Left ventricle myocardium inferior (tissue), 1 donor: ENCODE results near the gene DRAM2. TPM values are rescaled to one million over a fixed set of nuclear protein-coding genes. Genes with fewer than 3 reads are reported as not detected.

ENCODE experiments used
- DNase-seq: peaks from one replicate; pipeline ENCODE4 v3.0.0-alpha.2; 2020
- H3K27ac ChIP-seq: fragments of 200-600 bp; replicated peaks from 2 replicates; pipeline ENCODE4 v1.8.0; 2021
- H3K27me3 ChIP-seq: fragments of 200-600 bp; 2 replicates; pipeline ENCODE4 v1.8.0; 2021; ENCODE audit warnings: low read depth
- H3K36me3 ChIP-seq: fragments of 200-600 bp; 2 replicates; pipeline ENCODE4 v1.8.0; 2021
- H3K4me1 ChIP-seq: fragments of 200-600 bp; 2 replicates; pipeline ENCODE4 v1.8.0; 2021
- H3K4me3 ChIP-seq: fragments of 200-600 bp; 2 replicates; pipeline ENCODE4 v1.8.0; 2021; ENCODE audit warnings: mild to moderate bottlenecking, moderate library complexity
- H3K9me3 ChIP-seq: fragments of 200-600 bp; replicated peaks from 2 replicates; pipeline ENCODE4 v1.8.0; 2021
- intact Hi-C: fragments of 100-400 bp; cut with micrococcal nuclease; formaldehyde crosslinking; loops from one replicate; pipeline ENCODE4 v1.11.0; 2022
- total RNA-seq: library from RNA; stranded (reverse); fragmentation: NEBNext Ultra II Directional; extraction: Animal tissue kit (Norgen Biotek cat#: 25700); gene quantifications from one replicate; pipeline ENCODE4 v1.2.1, GENCODE V29; 2021
- TF ChIP-seq, protein P1 (sequence below): fragments of 200-600 bp; IDR thresholded peaks from 2 replicates; pipeline ENCODE4 v1.8.0; 2021; ENCODE audit warnings: antibody characterized with exemption, mild to moderate bottlenecking, borderline replicate concordance
- donor health status: DM: no; HTN: yes; CAD: no; lungs with severe emphysema.

The DRAM2 gene
- total RNA-seq, 1 donor from 2014 or later: 33.0 TPM

DNA sequence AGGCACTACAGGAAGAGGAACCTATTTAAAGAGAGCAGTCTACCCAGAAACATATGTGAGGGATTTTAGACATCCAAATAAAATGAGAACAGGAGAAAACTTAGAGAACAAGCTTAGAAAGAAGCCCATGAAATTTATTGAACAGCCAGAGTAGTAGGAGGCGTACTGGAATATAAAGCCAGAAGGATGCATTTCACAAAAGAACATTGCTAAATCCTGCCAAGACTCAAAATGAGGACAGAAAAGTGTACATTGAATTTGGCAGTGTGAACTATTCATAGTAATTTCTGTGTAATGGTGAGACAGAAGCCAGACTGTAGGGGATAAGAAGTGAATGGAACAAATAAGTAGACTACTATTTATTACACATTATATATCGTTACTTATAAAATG lies 22.6 kb upstream of the DRAM2 start:
- Histone ChIP-seq H3K27ac (no peak overlapping the region), H3K9me3 (no peaks in the 10 kb centered on the region), H3K4me3 (no peak overlapping the region), H3K4me1 (peaks cover 19% of the 10 kb centered on the region), H3K27me3 (no peaks in the 10 kb centered on the region), H3K36me3 (peaks cover 47% of the 10 kb centered on the region)
- intact Hi-C loops: no loop called here
- no peak for DNase-seq
- TF ChIP-seq, protein P1, sequence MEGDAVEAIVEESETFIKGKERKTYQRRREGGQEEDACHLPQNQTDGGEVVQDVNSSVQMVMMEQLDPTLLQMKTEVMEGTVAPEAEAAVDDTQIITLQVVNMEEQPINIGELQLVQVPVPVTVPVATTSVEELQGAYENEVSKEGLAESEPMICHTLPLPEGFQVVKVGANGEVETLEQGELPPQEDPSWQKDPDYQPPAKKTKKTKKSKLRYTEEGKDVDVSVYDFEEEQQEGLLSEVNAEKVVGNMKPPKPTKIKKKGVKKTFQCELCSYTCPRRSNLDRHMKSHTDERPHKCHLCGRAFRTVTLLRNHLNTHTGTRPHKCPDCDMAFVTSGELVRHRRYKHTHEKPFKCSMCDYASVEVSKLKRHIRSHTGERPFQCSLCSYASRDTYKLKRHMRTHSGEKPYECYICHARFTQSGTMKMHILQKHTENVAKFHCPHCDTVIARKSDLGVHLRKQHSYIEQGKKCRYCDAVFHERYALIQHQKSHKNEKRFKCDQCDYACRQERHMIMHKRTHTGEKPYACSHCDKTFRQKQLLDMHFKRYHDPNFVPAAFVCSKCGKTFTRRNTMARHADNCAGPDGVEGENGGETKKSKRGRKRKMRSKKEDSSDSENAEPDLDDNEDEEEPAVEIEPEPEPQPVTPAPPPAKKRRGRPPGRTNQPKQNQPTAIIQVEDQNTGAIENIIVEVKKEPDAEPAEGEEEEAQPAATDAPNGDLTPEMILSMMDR: no peak

DNA sequence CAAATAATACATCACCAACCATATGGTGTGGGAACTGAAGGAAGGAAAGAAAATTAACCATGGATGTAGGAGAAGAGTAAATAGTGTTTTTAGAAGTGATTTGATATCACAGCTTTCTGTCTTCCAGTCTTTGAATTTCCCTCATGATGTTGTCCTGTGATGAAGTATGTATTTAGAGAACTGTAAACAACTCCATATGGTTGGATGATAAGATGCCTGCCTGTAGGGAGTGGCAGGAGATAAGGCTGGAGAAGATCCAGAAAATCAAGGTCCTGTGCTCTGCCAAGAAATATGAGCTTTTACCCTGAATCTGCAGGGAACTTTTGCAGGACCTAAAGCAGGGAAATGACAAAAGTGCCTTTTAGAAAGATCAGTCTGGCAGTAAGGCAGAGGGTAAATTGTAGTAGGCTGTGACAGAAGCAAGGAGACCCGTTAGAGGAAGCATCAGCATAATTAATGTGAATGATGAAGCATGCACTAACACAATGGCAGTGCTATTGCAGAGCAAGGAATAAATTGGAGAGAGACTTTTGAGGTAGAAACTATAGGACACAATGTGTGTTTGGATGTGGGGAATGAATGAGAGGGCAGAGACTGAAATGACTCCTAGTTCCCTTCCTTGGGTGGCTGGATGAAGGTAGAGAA lies 22.1 kb upstream of the DRAM2 start:
- Histone ChIP-seq H3K27me3 (no peaks in the 10 kb centered on the region), H3K4me3 (no peak overlapping the region), H3K27ac (no peak overlapping the region), H3K36me3 (peaks cover 43% of the 10 kb centered on the region), H3K4me1 (peaks cover 19% of the 10 kb centered on the region), H3K9me3 (no peaks in the 10 kb centered on the region)
- intact Hi-C loops: no loop called here
- DNase-seq: no peak
- TF ChIP-seq, protein P1: no peak

DNA sequence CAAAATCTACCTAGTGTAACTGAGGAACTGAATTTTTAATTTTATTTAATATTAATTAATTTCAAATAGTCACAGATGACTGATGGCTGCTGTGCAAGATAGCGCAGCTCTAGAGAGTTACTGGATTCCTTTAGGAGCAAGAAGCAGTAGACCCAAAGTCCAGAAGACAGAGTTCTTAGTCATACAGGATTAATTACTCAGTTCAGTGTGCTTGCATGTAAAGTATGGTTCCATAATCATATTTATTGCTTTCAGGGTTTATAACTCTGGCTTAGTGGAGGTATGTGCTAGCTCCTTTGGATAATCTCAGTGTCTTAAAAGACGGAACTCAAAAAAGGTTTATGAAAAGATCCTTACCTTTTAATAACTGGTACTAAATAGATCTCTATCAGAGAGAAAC lies 17.5 kb upstream of the DRAM2 start:
- H3K4me3 ChIP-seq: no peak overlapping the region
- H3K4me1 ChIP-seq: peaks cover 9% of the 10 kb centered on the region
- intact Hi-C loops: no loop called here
- H3K27me3 ChIP-seq: no peaks in the 10 kb centered on the region
- peaks cover 6% of the 10 kb centered on the region for H3K9me3 ChIP-seq
- DNase-seq: no peak
- TF ChIP-seq, protein P1: no peak
- no peak overlapping the region for H3K27ac ChIP-seq
- H3K36me3 ChIP-seq: peaks cover 53% of the 10 kb centered on the region

DNA sequence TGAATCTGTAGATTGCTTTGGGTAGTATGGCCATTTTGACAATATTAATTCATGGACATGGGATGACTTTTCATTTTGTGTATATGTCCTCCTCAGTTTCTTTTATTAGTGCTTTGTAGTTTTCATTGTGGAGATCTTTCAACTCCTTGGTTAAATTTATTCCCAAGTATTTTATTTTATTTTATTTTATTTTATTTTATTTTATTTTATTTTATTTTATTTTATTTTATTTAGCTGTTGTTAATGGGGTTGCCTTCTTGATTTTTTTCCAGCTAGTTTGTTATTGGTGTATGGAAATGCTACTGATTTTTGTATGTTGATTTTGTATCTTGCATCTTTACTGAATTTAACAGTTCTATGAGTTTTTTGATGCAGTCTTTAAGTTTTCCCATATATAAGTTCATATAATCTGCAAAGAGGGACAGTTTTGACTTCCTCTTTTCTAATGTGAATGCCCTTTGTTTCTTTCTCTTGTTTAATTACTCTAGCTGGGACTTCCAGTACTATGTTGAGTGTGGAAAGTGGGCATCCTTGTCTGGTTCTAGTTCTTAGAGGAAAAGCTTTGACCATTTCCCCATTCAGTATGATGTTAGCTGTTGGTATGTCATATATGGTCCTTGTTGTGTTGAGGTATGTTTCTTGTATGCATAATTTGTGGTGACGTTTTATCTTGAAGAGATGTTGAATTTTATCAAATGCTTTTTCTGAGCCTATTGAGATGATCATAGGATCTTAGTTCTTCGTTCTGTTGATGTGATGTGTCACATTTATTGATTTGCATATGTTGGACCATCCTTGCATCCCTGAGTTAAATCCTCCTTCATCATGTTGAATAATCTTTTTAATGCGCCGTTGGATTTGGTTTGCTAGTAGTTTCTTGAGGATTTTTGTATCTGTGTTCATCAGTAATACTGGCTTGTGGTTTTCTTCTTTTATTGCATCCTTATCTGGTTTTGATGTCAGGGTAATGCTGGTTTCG lies 14.4 kb upstream of the DRAM2 start:
- Histone ChIP-seq H3K4me1 (peaks cover 7% of the 10 kb centered on the region), H3K36me3 (peaks cover 58% of the 10 kb centered on the region), H3K4me3 (no peak overlapping the region), H3K27me3 (no peaks in the 10 kb centered on the region), H3K27ac (no peak overlapping the region), H3K9me3 (peaks cover 6% of the 10 kb centered on the region)
- TF ChIP-seq, protein P1: no peak
- intact Hi-C loops: no loop called here
- DNase-seq: no peak

DNA sequence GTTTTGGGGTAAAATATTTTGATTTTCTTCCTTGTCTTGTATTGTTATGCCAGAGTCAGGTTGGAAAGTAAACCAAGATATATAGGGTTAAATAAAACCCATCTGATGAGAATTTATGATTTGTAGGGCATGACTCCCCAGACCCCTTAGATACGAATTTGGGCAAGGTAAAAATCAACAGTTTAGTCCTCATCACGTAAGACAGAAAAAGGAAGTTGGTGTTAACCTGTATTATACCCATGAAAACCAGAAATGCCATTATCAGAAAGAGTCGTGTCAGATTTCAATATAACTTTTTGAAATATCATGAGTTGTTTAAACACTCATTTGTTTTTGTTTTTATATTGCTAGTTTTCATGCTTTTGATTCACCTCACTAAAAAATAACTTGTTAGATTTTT lies 11.9 kb upstream of the DRAM2 start:
- no peak overlapping the region for H3K4me3 ChIP-seq
- H3K27me3 ChIP-seq: no peaks in the 10 kb centered on the region
- peaks cover 74% of the 10 kb centered on the region for H3K36me3 ChIP-seq
- intact Hi-C loops: no loop called here
- H3K27ac ChIP-seq: no peak overlapping the region
- TF ChIP-seq, protein P1: no peak
- H3K4me1 ChIP-seq: peaks cover 19% of the 10 kb centered on the region
- peaks cover 6% of the 10 kb centered on the region for H3K9me3 ChIP-seq
- no peak for DNase-seq
